ENCODE data around the gene ANKRD24. TPM values are rescaled to one million over a fixed set of nuclear protein-coding genes. Genes with fewer than 3 reads are reported as not detected.

The ANKRD24 gene
- total and polyA plus RNA-seq, 3 donors from 2014 or later = 16.5 to 21.1 (median 20.4) TPM

GRCh38 chr19:4197228-4197624 is 14.7 kb downstream of the ANKRD24 start:
- DNase-seq = no peak
- no peak overlapping the region for H3K27ac ChIP-seq
- H3K4me1 ChIP-seq = no peaks in the 10 kb centered on the region
- H3K4me3 ChIP-seq = no peak overlapping the region
- no peak for TF ChIP-seq CTCF (IDR thresholded peaks at IDR 0.05)
- no peak for TF ChIP-seq POLR2A (IDR thresholded peaks at IDR 0.05)
- intact Hi-C loops (cut with DNase I; ENCODE audit: low total_unique reads) = no loop called here
- H3K27me3 ChIP-seq = no peaks in the 10 kb centered on the region
- H3K9me3 ChIP-seq = no peaks in the 10 kb centered on the region
- WGBS, 2 donors = 64 to 73% methylated on average over 5 of the region's 5 CpGs
- H3K36me3 ChIP-seq (ENCODE audit: low read depth, missing control alignments) = no peaks in the 10 kb centered on the region

- WGBS, 2 donors = 13 to 19% methylated on average over 36 to 54 of the region's 70 CpGs
- intact Hi-C loops (cut with DNase I; ENCODE audit: low total_unique reads) = no loop called here
- Histone ChIP-seq H3K4me1 (no peaks in the 10 kb centered on the region), H3K27ac (no peak overlapping the region), H3K4me3 (peak overlapping the region in 1 of 2 donors; percentile 45), H3K9me3 (no peaks in the 10 kb centered on the region), H3K27me3 (no peaks in the 10 kb centered on the region), H3K36me3 (ENCODE audit: low read depth, missing control alignments) (no peaks in the 10 kb centered on the region)
- DNase-seq = no peak
- TF ChIP-seq CTCF (IDR thresholded peaks at IDR 0.05) (no peak), POLR2A (IDR thresholded peaks at IDR 0.05) (no peak)
Observed at GRCh38 chr19:4197625-4198466, 15.4 kb downstream of the ANKRD24 start.

- no peaks in the 10 kb centered on the region for H3K36me3 ChIP-seq (ENCODE audit: low read depth, missing control alignments)
- 8 to 13% methylated on average over 11 to 28 of the region's 28 CpGs for whole genome bisulfite sequencing, 2 donors
- TF ChIP-seq POLR2A (IDR thresholded peaks at IDR 0.05) = no peak
- TF ChIP-seq CTCF (IDR thresholded peaks at IDR 0.05) = no peak
- no peaks in the 10 kb centered on the region for H3K9me3 ChIP-seq
- H3K27me3 ChIP-seq = no peaks in the 10 kb centered on the region
- H3K4me1 ChIP-seq = no peaks in the 10 kb centered on the region
- intact Hi-C loops (cut with DNase I; ENCODE audit: low total_unique reads) = no loop called here
- H3K4me3 ChIP-seq = peak overlapping the region in 1 of 2 donors; percentile 45
- H3K27ac ChIP-seq = no peak overlapping the region
- DNase-seq = no peak
Observed at GRCh38 chr19:4198467-4199126, 16.1 kb downstream of the ANKRD24 start.

- no peak for DNase-seq
- Histone ChIP-seq H3K36me3 (ENCODE audit: low read depth, missing control alignments) (no peaks in the 10 kb centered on the region), H3K4me3 (no peak overlapping the region), H3K9me3 (no peaks in the 10 kb centered on the region), H3K27ac (no peak overlapping the region), H3K4me1 (peaks cover 1% of the 10 kb centered on the region), H3K27me3 (no peaks in the 10 kb centered on the region)
- WGBS, 2 donors = 83 to 86% methylated on average over 18 to 31 of the region's 33 CpGs
- intact Hi-C loops (cut with DNase I; ENCODE audit: low total_unique reads) = no loop called here
- TF ChIP-seq CTCF (IDR thresholded peaks at IDR 0.05) (no peak), POLR2A (IDR thresholded peaks at IDR 0.05) (no peak)
Observed at GRCh38 chr19:4199699-4200293, 17.3 kb downstream of the ANKRD24 start.

Measured in testis (tissue), 3 donors.